ENCODE results near the gene KIRREL1. TPM values are rescaled to one million over a fixed set of nuclear protein-coding genes. Genes with fewer than 3 reads are reported as not detected.

Gene KIRREL1
- total and polyA plus RNA-seq, 2 of the 8 experiments (the other 6 are each of a cell fraction or from before 2014, with no cell fraction given), result 14.2 to 39.0 TPM

GRCh38 chr1:158131217-158131616 is 137.8 kb downstream of the KIRREL1 start (continued):
- no peak for TF ChIP-seq SRF (IDR thresholded peaks at IDR 0.05; ENCODE audit: low read depth, low read length)
- TF ChIP-seq SUZ12 (IDR thresholded peaks at IDR 0.05; ENCODE audit: low read length), result no peak
